ENCODE results near the gene ABHD15. TPM values are rescaled to one million over a fixed set of nuclear protein-coding genes. Genes with fewer than 3 reads are reported as not detected.

The ABHD15 gene
- total RNA-seq, 1 experiment from 2014 or later: 10.5 TPM

DNA sequence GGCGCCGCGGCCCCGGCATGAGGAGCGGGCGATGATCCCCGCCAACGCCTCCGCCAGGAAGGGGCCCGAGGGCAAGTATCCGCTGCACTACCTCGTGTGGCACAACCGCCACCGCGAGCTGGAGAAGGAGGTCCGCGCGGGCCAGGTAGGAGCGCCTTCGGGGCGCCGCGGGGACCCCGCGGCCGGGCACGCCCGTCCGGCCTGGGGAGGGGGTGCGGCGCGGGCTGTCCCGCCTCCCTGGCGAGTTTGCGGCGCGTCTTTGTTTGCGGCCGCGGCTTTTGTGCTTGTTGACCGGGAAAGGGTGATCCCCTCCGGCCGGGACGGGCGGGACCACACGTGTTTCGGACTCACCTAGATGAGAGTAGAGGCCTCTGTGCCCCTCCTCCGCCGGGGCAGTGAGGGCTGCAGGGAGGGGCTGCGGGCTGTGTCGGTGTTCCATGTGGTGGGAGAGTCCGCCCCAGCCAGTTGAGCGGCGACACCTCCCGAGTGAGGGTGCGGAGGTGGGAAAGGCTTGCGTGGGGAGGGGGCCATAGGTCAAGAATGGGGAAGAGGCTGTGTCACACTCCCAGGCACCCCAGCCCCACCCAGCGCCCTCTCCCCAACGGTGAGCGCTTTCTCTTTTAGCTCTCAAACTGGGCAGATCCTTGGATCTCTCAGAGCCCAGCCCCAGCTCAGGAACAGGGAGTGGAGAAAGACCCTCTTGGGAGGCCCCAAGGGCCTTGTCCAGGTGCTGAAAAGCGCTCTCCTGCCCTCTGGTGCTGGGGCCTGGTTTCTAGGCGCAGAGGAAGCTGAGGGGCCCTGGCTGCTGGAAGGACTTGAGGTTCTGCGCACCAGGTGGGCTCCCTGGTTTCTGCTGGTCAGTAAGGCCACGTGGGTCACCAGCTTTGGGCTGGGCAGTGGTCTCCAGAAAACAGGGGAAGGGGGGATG is 27.0 kb upstream of the ABHD15 start:
- CTCF ChIA-PET: interaction anchor here (0.6 to 5.0 kb wide), 14 partner anchors 13 to 445 kb away, joined by 3 to 69 read pairs (median 4); partner anchors contain the start of gene MYO18A
- no peaks in the 10 kb centered on the region for H3K9me3 Mint-ChIP-seq (ENCODE audit: unreplicated experiment)
- intact Hi-C loops (cut with micrococcal nuclease; ENCODE audit: unreplicated experiment): loop anchor here (5.0 to 10.0 kb wide), 2 partner anchors 59 to 302 kb away; partner anchors contain the start of gene NUFIP2
- peak overlapping the region; percentile 48 for H3K4me3 ChIP-seq (ENCODE audit: low read depth, low read length)
- no peaks in the 10 kb centered on the region for H3K9me3 ChIP-seq
- H3K4me1 ChIP-seq: peaks cover 32% of the 10 kb centered on the region
- H3K4me1 Mint-ChIP-seq (ENCODE audit: low read depth, unreplicated experiment): no peaks in the 10 kb centered on the region
- no TSS peak for BruUV-seq (replicated peaks)
- peaks cover 8% of the 10 kb centered on the region for H3K36me3 Mint-ChIP-seq (ENCODE audit: insufficient read depth, unreplicated experiment)
- no peaks in the 10 kb centered on the region for H3K36me3 ChIP-seq (ENCODE audit: control insufficient read depth, insufficient read depth, low read length)
- no peak overlapping the region for H3K27ac Mint-ChIP-seq (ENCODE audit: unreplicated experiment)
- peak overlapping the region; percentile 86 for H3K4me3 Mint-ChIP-seq (ENCODE audit: unreplicated experiment)
- H3K27me3 Mint-ChIP-seq (ENCODE audit: insufficient read depth, unreplicated experiment): no peaks in the 10 kb centered on the region
- TF ChIP-seq CTCF (IDR thresholded peaks at IDR 0.05; ENCODE audit: insufficient read depth in 1 of 2, low read depth in 1 of 2, low read length in 1 of 2, severe bottlenecking in 1 of 2, unreplicated experiment in 1 of 2): peak; percentile 29 to 65
- DNase-seq: peak; percentile 65 to 73
- POLR2A ChIA-PET: interaction anchor here (1.0 kb wide), 1 partner anchor 23 kb away, joined by 6 read pairs; no protein-coding TSS in a partner anchor
- no peaks in the 10 kb centered on the region for H3K27me3 ChIP-seq (replicated peaks; ENCODE audit: control insufficient read depth, insufficient read depth, low read length)

DNA sequence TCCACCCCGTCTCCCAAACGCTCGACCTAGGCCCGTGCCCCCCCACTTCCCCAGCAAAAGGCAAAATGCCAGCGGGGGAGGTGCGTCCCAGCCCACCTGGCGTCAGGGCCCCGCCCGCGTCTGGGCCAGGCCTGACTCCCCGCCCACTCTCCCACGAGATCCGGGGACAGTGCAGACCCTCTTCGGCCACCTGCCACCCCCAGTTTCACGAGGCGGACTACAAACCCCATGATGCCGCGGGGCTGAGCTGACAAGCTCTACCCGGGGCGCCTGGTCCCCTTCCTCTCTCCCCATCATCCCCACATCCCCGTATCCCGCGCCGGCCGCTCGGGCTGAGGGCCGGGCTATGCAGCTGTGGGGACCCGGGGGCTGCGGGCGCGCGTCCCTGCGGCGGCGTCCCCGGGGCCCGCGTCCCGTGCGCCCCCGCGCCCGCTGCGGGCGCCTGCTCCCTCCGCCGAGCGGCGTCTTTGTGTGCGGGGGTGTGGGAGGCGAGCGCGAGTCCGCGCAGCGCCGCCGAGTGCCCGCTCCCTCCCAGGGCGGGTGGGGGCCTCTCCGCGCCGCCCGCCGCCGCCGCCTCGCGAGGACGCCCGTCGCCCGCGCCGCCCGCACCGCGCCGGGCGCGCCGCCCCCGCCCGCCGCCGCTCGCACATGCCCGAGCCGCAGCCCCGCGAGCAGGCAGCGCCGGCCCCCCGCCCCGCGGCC is 26.2 kb upstream of the ABHD15 start, which contains the start of gene ANKRD13B:
TSS of gene ANKRD13B (plus strand) at position 283 of the 702 bp plus-strand sequence. CDS start 490 bp downstream, outside the sequence.
- no peak for TF ChIP-seq CTCF (IDR thresholded peaks at IDR 0.05; ENCODE audit: insufficient read depth in 1 of 2, low read depth in 1 of 2, low read length in 1 of 2, severe bottlenecking in 1 of 2, unreplicated experiment in 1 of 2)
- no peaks in the 10 kb centered on the region for H3K27me3 ChIP-seq (replicated peaks; ENCODE audit: control insufficient read depth, insufficient read depth, low read length)
- no peaks in the 10 kb centered on the region for H3K9me3 ChIP-seq
- no TSS peak for BruUV-seq (replicated peaks)
- no peaks in the 10 kb centered on the region for H3K36me3 ChIP-seq (ENCODE audit: control insufficient read depth, insufficient read depth, low read length)
- H3K36me3 Mint-ChIP-seq (ENCODE audit: insufficient read depth, unreplicated experiment): peaks cover 8% of the 10 kb centered on the region
- intact Hi-C loops (cut with micrococcal nuclease; ENCODE audit: unreplicated experiment): loop anchor here (5.0 to 10.0 kb wide), 2 partner anchors 58 to 301 kb away; partner anchors contain the start of gene NUFIP2
- no peaks in the 10 kb centered on the region for H3K27me3 Mint-ChIP-seq (ENCODE audit: insufficient read depth, unreplicated experiment)
- ChIA-PET POLR2A (interaction anchor here (0.5 to 0.7 kb wide), 2 partner anchors 352 to 437 kb away, joined by 3 read pairs; no protein-coding TSS in a partner anchor), CTCF (interaction anchor here (0.6 to 5.0 kb wide), 7 partner anchors 12 to 413 kb away, joined by 3 to 69 read pairs (median 15); partner anchors contain the start of genes ABHD15, MYO18A and TP53I13)
- H3K27ac Mint-ChIP-seq (ENCODE audit: unreplicated experiment): no peak within 1 kb of the TSS
- H3K4me1 ChIP-seq: peaks cover 38% of the 10 kb centered on the region
- no peaks in the 10 kb centered on the region for H3K9me3 Mint-ChIP-seq (ENCODE audit: unreplicated experiment)
- peak within 1 kb of the TSS; percentile 48 for H3K4me3 ChIP-seq (ENCODE audit: low read depth, low read length)
- no peaks in the 10 kb centered on the region for H3K4me1 Mint-ChIP-seq (ENCODE audit: low read depth, unreplicated experiment)
- peak within 1 kb of the TSS; percentile 86 for H3K4me3 Mint-ChIP-seq (ENCODE audit: unreplicated experiment)
- DNase-seq: peak in 1 of 2 experiments; percentile 49

Data from Caco-2 (cell line).